ENCODE measurements around the gene LRMDA.

Gene LRMDA

DNA sequence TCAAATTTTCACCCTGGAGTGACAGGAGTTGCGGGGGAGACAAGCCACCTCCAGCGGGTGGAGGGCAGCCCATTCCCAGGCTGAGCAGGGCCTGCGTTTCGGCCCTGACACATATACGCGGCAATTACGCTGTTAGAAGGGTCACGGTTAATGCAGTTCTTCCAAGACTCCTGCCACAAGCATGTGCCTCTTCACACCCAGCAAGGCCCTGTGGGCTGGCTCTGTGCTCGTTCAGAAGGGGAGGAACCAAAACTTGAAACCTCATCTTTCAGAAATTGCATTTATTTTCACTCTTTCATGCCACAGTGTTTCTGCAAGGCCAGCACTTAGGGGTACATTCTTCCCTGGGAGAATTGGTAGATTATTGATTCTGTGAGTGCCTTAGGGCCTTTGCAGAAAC is 24.7 kb downstream of the LRMDA start:
- TF ChIP-seq, protein P1, sequence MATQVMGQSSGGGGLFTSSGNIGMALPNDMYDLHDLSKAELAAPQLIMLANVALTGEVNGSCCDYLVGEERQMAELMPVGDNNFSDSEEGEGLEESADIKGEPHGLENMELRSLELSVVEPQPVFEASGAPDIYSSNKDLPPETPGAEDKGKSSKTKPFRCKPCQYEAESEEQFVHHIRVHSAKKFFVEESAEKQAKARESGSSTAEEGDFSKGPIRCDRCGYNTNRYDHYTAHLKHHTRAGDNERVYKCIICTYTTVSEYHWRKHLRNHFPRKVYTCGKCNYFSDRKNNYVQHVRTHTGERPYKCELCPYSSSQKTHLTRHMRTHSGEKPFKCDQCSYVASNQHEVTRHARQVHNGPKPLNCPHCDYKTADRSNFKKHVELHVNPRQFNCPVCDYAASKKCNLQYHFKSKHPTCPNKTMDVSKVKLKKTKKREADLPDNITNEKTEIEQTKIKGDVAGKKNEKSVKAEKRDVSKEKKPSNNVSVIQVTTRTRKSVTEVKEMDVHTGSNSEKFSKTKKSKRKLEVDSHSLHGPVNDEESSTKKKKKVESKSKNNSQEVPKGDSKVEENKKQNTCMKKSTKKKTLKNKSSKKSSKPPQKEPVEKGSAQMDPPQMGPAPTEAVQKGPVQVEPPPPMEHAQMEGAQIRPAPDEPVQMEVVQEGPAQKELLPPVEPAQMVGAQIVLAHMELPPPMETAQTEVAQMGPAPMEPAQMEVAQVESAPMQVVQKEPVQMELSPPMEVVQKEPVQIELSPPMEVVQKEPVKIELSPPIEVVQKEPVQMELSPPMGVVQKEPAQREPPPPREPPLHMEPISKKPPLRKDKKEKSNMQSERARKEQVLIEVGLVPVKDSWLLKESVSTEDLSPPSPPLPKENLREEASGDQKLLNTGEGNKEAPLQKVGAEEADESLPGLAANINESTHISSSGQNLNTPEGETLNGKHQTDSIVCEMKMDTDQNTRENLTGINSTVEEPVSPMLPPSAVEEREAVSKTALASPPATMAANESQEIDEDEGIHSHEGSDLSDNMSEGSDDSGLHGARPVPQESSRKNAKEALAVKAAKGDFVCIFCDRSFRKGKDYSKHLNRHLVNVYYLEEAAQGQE (IDR thresholded peaks at IDR 0.05; ENCODE audit: low read depth) = no peak
- no peak for TF ChIP-seq TEAD4 (IDR thresholded peaks at IDR 0.05)
- TF ChIP-seq FOXM1 (IDR thresholded peaks at IDR 0.05; ENCODE audit: borderline replicate concordance, low read depth) = no peak

DNA sequence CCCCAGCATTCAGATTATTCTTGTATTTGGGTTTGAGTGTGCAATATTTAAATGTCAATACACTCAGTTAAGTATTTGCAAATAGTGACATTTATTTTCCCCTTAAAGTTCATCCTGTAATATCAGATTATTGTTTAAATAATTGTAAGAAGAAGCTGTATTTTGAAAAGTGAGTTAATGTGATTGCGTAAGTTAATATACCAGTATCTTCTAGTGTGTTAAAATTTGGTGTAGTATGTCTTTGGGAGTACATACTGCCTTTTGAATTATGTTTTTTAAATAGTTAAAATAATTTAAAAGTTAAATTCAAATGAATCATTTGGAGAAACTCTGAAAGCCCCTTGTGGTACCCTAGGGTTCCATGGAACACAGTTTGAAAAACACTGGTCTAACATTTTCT is 28.6 kb downstream of the LRMDA start:
- no peak for TF ChIP-seq YY1 (IDR thresholded peaks at IDR 0.05; ENCODE audit: low read depth)
- no peak for TF ChIP-seq EGR1 (IDR thresholded peaks at IDR 0.05)
- TF ChIP-seq FOXM1 (IDR thresholded peaks at IDR 0.05; ENCODE audit: borderline replicate concordance, low read depth) = no peak
- no peak for TF ChIP-seq NFIC (IDR thresholded peaks at IDR 0.05)
- TF ChIP-seq, protein P2, sequence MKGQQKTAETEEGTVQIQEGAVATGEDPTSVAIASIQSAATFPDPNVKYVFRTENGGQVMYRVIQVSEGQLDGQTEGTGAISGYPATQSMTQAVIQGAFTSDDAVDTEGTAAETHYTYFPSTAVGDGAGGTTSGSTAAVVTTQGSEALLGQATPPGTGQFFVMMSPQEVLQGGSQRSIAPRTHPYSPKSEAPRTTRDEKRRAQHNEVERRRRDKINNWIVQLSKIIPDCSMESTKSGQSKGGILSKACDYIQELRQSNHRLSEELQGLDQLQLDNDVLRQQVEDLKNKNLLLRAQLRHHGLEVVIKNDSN (IDR thresholded peaks at IDR 0.05) = no peak
- no peak for TF ChIP-seq EP300 (IDR thresholded peaks at IDR 0.05; ENCODE audit: borderline replicate concordance)
- no peak for TF ChIP-seq TAF1 (IDR thresholded peaks at IDR 0.05; ENCODE audit: low read depth)
- TF ChIP-seq ZBTB7A (IDR thresholded peaks at IDR 0.05; ENCODE audit: low read depth) = no peak
- TF ChIP-seq, protein P3, sequence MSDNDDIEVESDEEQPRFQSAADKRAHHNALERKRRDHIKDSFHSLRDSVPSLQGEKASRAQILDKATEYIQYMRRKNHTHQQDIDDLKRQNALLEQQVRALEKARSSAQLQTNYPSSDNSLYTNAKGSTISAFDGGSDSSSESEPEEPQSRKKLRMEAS (IDR thresholded peaks at IDR 0.05) = no peak
- TF ChIP-seq, protein P1 (IDR thresholded peaks at IDR 0.05; ENCODE audit: low read depth) = no peak
- TF ChIP-seq TCF12 (IDR thresholded peaks at IDR 0.05; ENCODE audit: low read depth) = no peak
- no peak for TF ChIP-seq CREB1 (IDR thresholded peaks at IDR 0.05; ENCODE audit: low read depth)
- TF ChIP-seq RAD21 (IDR thresholded peaks at IDR 0.05; ENCODE audit: low read depth) = no peak
- no peak for TF ChIP-seq TEAD4 (IDR thresholded peaks at IDR 0.05)
- no peak for TF ChIP-seq CEBPB (IDR thresholded peaks at IDR 0.05)

- TF ChIP-seq, protein P1 (IDR thresholded peaks at IDR 0.05; ENCODE audit: low read depth) = no peak
- TF ChIP-seq NFIC (IDR thresholded peaks at IDR 0.05) (no peak), TCF12 (IDR thresholded peaks at IDR 0.05; ENCODE audit: low read depth) (no peak), FOXM1 (IDR thresholded peaks at IDR 0.05; ENCODE audit: borderline replicate concordance, low read depth) (no peak), TAF1 (IDR thresholded peaks at IDR 0.05; ENCODE audit: low read depth) (no peak), TEAD4 (IDR thresholded peaks at IDR 0.05) (no peak), EGR1 (IDR thresholded peaks at IDR 0.05) (no peak), RAD21 (IDR thresholded peaks at IDR 0.05; ENCODE audit: low read depth) (no peak), ZBTB7A (IDR thresholded peaks at IDR 0.05; ENCODE audit: low read depth) (no peak), CREB1 (IDR thresholded peaks at IDR 0.05; ENCODE audit: low read depth) (no peak), YY1 (IDR thresholded peaks at IDR 0.05; ENCODE audit: low read depth) (no peak), EP300 (IDR thresholded peaks at IDR 0.05; ENCODE audit: borderline replicate concordance) (no peak), CEBPB (IDR thresholded peaks at IDR 0.05) (no peak)
- TF ChIP-seq, protein P2 (IDR thresholded peaks at IDR 0.05) = no peak
- TF ChIP-seq, protein P3 (IDR thresholded peaks at IDR 0.05) = no peak
Observed at GRCh38 chr10:75461672-75462649, 30.5 kb downstream of the LRMDA start.

- no peak for TF ChIP-seq YY1 (IDR thresholded peaks at IDR 0.05; ENCODE audit: low read depth)
- TF ChIP-seq, protein P2 (IDR thresholded peaks at IDR 0.05) = no peak
- no peak for TF ChIP-seq RAD21 (IDR thresholded peaks at IDR 0.05; ENCODE audit: low read depth)
- TF ChIP-seq NFIC (IDR thresholded peaks at IDR 0.05) = no peak
- TF ChIP-seq ZBTB7A (IDR thresholded peaks at IDR 0.05; ENCODE audit: low read depth) = no peak
- TF ChIP-seq CREB1 (IDR thresholded peaks at IDR 0.05; ENCODE audit: low read depth) = no peak
- TF ChIP-seq, protein P3 (IDR thresholded peaks at IDR 0.05) = no peak
- TF ChIP-seq EP300 (IDR thresholded peaks at IDR 0.05; ENCODE audit: borderline replicate concordance) = no peak
- TF ChIP-seq, protein P1 (IDR thresholded peaks at IDR 0.05; ENCODE audit: low read depth) = no peak
- TF ChIP-seq EGR1 (IDR thresholded peaks at IDR 0.05) = no peak
- TF ChIP-seq FOXM1 (IDR thresholded peaks at IDR 0.05; ENCODE audit: borderline replicate concordance, low read depth) = no peak
- TF ChIP-seq CEBPB (IDR thresholded peaks at IDR 0.05) = no peak
- no peak for TF ChIP-seq TCF12 (IDR thresholded peaks at IDR 0.05; ENCODE audit: low read depth)
- TF ChIP-seq TAF1 (IDR thresholded peaks at IDR 0.05; ENCODE audit: low read depth) = no peak
- TF ChIP-seq TEAD4 (IDR thresholded peaks at IDR 0.05) = no peak
Observed at GRCh38 chr10:75462865-75463264, 31.4 kb downstream of the LRMDA start.

Data from Ishikawa (cell line).